Muscle layer of duodenum (tissue), 2 donors: ENCODE results near the gene TBX4.
"Not testable (repeated sequence)": the region's sequence is repeated elsewhere in the genome, so short reads cannot be mapped to it uniquely, and the experiment has no call there.

Experiments
- H3K27ac ChIP-seq: one replicate; pipeline ENCODE4 v1.7.0; 2013; ENCODE audit warnings: mild to moderate bottlenecking, low read length
- H3K27me3 ChIP-seq: one replicate; pipeline ENCODE4 v1.7.0; 2013; ENCODE audit warnings: low read depth, mild to moderate bottlenecking, control low read depth, low read length
- H3K36me3 ChIP-seq, 2 donors: one replicate each; pipeline ENCODE4 v1.7.0; 2013; ENCODE audit warnings: low read length in 2 of 2, control low read depth in 1 of 2, mild to moderate bottlenecking in 1 of 2; ENCODE audit not compliant: insufficient read depth in 2 of 2, control insufficient read depth in 1 of 2
- H3K4me1 ChIP-seq, 2 donors: one replicate each; pipeline ENCODE4 v1.7.0; 2013; ENCODE audit warnings: low read length in 2 of 2, mild to moderate bottlenecking in 2 of 2, control low read depth in 1 of 2, moderate library complexity in 1 of 2; ENCODE audit not compliant: insufficient read depth in 2 of 2, control insufficient read depth in 1 of 2
- H3K4me3 ChIP-seq, 2 donors: one replicate each; pipeline ENCODE4 v1.7.0; 2013; ENCODE audit warnings: low read length in 2 of 2, low read depth in 1 of 2, mild to moderate bottlenecking in 1 of 2
- H3K9me3 ChIP-seq, 2 donors: one replicate each; pipeline ENCODE4 v1.7.0; 2013; ENCODE audit warnings: low read length in 2 of 2, control low read depth in 1 of 2, mild to moderate bottlenecking in 1 of 2; ENCODE audit not compliant: control insufficient read depth in 1 of 2
- donor health status: healthy.

The TBX4 gene

GRCh38 chr17:61493830-61494324, 41.7 kb downstream of the TBX4 start:
- not testable (repeated sequence) for H3K27ac ChIP-seq, H3K27me3 ChIP-seq, H3K36me3 ChIP-seq, H3K9me3 ChIP-seq, H3K4me1 ChIP-seq, H3K4me3 ChIP-seq

- Histone ChIP-seq H3K9me3 (no peaks in the 10 kb centered on the region), H3K36me3 (no peaks in the 10 kb centered on the region), H3K27me3 (no peaks in the 10 kb centered on the region), H3K4me3 (no peak overlapping the region), H3K4me1 (no peaks in the 10 kb centered on the region), H3K27ac (no peak overlapping the region)
Measured at GRCh38 chr17:61494325-61495160, 42.3 kb downstream of the TBX4 start.

- no peaks in the 10 kb centered on the region for H3K27me3 ChIP-seq
- no peak overlapping the region for H3K27ac ChIP-seq
- peaks cover 0 to 1% of the 10 kb centered on the region in 2 donors for H3K9me3 ChIP-seq
- no peaks in the 10 kb centered on the region for H3K36me3 ChIP-seq
- no peaks in the 10 kb centered on the region for H3K4me1 ChIP-seq
- no peak overlapping the region for H3K4me3 ChIP-seq
Measured at GRCh38 chr17:61495161-61495857, 43.1 kb downstream of the TBX4 start.

GRCh38 chr17:61496174-61496956, 44.1 kb downstream of the TBX4 start:
- Histone ChIP-seq H3K27me3 (no peaks in the 10 kb centered on the region), H3K27ac (no peak overlapping the region), H3K36me3 (no peaks in the 10 kb centered on the region), H3K4me1 (no peaks in the 10 kb centered on the region), H3K4me3 (no peak overlapping the region), H3K9me3 (peaks cover 0 to 4% of the 10 kb centered on the region in 2 donors)

GRCh38 chr17:61496957-61497653, 44.9 kb downstream of the TBX4 start:
- Histone ChIP-seq H3K36me3 (no peaks in the 10 kb centered on the region), H3K9me3 (peaks cover 0 to 4% of the 10 kb centered on the region in 2 donors), H3K4me1 (no peaks in the 10 kb centered on the region), H3K4me3 (no peak overlapping the region), H3K27me3 (no peaks in the 10 kb centered on the region), H3K27ac (no peak overlapping the region)

DNA sequence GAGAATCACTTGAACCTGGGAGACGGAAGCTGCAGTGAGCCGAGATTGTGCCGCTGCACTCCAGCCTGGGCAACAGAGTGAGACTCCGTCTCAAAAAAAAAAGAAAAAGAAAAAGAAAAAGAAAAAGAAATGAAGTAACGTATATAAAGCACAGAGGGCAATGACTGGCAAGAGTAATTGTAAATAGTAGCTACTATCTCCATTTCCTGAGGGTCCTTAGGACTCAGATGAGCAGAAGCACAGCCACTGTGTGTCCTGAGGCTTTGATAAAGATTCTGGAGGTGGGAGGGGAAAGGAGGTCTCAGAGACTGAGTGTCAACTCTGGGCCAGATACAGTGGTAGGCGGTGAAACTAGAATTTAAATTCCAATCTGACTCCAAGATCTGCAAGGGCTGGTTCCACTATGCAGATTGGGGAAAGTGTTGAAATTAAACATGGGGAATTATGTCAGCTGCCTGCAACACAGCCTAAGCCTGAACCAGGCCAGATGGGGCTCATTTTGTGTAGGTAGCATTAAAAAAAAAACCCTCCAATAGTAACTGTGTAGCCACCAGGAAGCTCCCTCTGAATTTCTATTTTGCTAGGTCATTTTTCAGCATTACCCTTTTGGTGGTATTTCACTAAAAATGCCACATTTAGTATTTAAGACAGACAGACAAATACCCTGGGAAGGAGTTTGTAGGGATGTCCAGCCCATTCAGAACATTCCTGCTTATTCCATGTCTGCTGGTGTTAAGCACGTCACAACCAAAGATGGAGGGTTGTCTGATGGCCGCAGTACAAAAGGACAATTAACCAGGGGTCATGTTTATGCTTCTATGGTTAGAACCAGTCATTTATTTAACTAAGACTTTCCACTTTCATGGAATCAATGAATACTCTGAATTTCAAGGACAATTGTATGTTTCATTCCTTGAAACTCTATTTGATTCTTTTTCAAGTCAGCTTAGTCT, 46.1 kb downstream of the TBX4 start:
- Histone ChIP-seq H3K27me3 (no peaks in the 10 kb centered on the region), H3K27ac (no peak overlapping the region), H3K36me3 (no peaks in the 10 kb centered on the region), H3K4me1 (no peaks in the 10 kb centered on the region), H3K4me3 (no peak overlapping the region), H3K9me3 (peaks cover 0 to 4% of the 10 kb centered on the region in 2 donors)

- Histone ChIP-seq H3K4me3 (no peak overlapping the region), H3K4me1 (no peaks in the 10 kb centered on the region), H3K36me3 (no peaks in the 10 kb centered on the region), H3K27me3 (no peaks in the 10 kb centered on the region), H3K27ac (no peak overlapping the region), H3K9me3 (peaks cover 0 to 4% of the 10 kb centered on the region in 2 donors)
Measured at GRCh38 chr17:61499632-61500031, 47.4 kb downstream of the TBX4 start.

DNA sequence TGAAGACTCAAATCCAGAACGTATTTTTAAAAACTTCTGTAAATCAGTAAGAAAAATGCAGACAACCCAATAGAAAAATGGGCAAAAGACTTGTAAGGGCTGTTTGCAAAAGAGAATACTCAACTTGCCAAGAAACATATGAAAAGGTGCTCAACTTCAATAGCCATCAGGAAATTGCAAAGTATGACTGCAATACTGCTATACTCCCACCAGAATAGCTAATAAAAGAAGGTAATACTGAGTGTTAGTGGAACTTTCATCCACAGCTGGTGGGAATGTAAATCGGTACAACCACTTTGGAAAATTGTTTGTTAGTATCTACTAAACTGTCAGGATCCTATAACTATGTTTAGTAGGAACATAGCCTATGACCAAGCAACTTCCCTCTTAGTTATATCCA, 48.1 kb downstream of the TBX4 start:
- Histone ChIP-seq H3K27me3 (no peaks in the 10 kb centered on the region), H3K27ac (no peak overlapping the region)

GRCh38 chr17:61502292-61502691, 50.1 kb downstream of the TBX4 start:
- no peak overlapping the region for H3K27ac ChIP-seq
- H3K9me3 ChIP-seq = peaks cover 0 to 4% of the 10 kb centered on the region in 2 donors
- no peak overlapping the region for H3K4me3 ChIP-seq
- no peaks in the 10 kb centered on the region for H3K27me3 ChIP-seq
- H3K4me1 ChIP-seq = no peaks in the 10 kb centered on the region
- no peaks in the 10 kb centered on the region for H3K36me3 ChIP-seq

More for the DNA sequence above, 48.1 kb downstream of the TBX4 start:
- H3K4me1 ChIP-seq = no peaks in the 10 kb centered on the region
- no peak overlapping the region for H3K4me3 ChIP-seq
- H3K36me3 ChIP-seq = no peaks in the 10 kb centered on the region
- H3K9me3 ChIP-seq = peaks cover 0 to 4% of the 10 kb centered on the region in 2 donors

GRCh38 chr17:61503961-61504360, 51.7 kb downstream of the TBX4 start:
- no peaks in the 10 kb centered on the region for H3K36me3 ChIP-seq
- peaks cover 0 to 4% of the 10 kb centered on the region in 2 donors for H3K9me3 ChIP-seq
- no peaks in the 10 kb centered on the region for H3K4me1 ChIP-seq
- H3K27me3 ChIP-seq = no peaks in the 10 kb centered on the region
- H3K4me3 ChIP-seq = no peak overlapping the region
- no peak overlapping the region for H3K27ac ChIP-seq
